CD4-positive, alpha-beta T cell treated with Interleukin-2 at 100 ng/mL for 4 hours (primary cell): ENCODE data around the gene TMPRSS2.
"Not testable (repeated sequence)": the region's sequence is repeated elsewhere in the genome, so short reads cannot be mapped to it uniquely, and the experiment has no call there.

Source experiments
- DNase-seq: peaks from one replicate; pipeline ENCODE4 v3.0.0-alpha.2; 2020; ENCODE audit warnings: low spot score

The TMPRSS2 gene

DNA sequence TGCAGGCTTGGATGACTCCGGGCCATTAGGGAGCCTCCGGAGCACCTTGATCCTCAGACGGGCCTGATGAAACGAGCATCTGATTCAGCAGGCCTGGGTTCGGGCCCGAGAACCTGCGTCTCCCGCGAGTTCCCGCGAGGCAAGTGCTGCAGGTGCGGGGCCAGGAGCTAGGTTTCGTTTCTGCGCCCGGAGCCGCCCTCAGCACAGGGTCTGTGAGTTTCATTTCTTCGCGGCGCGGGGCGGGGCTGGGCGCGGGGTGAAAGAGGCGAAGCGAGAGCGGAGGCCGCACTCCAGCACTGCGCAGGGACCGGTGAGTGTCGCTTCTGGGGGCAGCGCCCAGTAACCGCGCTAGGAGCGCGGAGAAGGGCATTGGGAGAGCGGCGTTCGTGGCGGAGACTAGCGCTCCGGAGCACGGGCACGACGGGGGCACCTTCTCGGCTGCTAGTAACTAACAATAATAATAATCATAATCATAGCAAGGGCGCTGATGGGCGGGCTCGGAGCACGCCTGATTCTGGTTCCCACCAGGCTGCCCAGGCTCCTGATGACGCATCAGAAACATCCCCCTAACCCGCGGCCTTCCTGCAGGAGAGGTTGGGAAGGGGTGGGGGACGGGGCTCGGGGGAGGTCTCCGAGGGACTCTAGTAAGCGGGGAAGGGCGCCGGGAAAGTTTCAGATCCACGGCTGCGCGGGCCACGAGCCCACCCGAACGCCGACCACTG is 81.8 kb downstream of the TMPRSS2 start, which contains the start of gene MX1:
Gene MX1 (plus strand): TSS at position 286 of the 722 bp plus-strand sequence. CDS start 5,832 bp downstream, outside the sequence.
- peak; percentile 87 for DNase-seq

DNA sequence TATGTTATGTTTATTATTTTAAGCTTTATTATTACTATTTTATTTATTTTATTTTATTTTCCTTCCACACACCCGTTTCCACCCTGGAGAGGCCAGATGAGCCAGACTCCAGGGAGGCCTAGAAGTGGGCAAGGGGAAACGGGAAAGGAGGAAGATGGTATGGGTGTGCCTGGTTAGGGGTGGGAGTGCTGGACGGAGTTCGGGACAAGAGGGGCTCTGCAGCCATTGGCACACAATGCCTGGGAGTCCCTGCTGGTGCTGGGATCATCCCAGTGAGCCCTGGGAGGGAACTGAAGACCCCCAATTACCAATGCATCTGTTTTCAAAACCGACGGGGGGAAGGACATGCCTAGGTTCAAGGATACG is 82.4 kb downstream of the TMPRSS2 start:
- no peak for DNase-seq

DNA sequence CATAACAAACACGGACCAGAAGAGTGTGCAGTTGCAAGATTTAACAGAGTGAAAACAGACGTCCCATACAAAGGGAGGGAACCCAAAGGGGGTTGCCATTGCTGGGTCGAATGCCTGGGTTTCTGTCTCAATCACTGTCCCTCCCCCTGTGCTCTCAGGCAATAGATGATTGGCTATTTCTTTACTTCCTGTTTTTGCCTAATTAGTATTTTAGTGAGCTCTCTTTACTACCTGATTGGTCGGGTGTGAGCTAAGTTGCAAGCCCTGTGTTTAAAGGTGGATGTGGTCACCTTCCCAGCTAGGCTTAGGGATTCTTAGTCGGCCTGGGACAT is 84.7 kb downstream of the TMPRSS2 start:
- DNase-seq, result not testable (repeated sequence)

DNA sequence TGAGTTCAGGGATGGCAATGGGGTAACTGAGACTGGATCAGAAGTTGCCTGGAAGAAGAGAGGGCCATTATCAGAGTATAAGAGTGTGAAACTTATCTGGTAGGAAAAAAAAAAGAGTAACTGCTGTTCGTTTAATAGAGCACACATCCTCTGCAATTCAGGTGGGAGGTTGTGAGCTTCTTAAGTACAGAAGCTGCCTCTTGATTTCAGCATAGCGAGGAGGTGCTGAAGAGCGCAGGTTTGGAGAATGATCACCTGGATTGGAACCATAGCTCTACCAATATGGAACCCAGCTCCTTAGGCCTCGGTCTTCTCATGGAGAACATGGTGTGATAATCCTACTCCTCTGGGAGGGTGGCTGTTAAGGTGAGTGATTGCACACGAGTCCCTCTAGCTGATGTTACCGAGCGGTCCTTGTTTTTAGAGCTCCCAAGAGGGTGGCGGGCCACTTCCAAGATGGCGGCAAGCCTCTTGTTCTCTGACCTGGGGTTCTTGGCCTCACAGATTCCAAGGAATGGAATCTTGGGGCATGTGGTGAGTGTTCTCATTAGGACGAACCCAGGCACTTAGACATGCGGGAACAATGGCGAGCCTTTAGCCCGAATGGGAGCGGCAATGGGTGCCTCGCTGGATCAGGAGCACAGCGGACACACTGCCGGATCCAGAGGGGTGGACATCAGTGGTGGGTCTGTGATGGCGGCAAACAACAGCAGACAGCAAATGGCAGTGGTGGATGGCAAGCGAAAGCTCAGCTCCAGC is 85.2 kb downstream of the TMPRSS2 start:
- no peak for DNase-seq

DNA sequence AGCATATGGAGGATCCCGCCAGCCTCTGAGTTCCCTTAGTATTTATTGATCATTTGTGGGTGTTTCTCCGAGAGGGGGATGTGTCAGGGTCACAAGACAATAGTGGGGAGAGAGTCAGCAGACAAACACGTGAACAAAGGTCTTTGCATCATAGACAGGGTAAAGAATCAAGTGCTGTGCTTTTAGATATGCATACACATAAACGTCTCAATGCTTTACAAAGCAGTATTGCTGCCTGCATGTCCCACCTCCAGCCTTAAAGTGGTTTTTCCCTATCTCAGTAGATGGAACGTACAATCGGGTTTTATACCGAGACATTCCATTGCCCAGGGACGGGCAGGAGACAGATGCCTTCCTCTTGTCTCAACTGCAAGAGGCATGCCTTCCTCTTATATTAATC is 87.0 kb downstream of the TMPRSS2 start:
- not testable (repeated sequence) for DNase-seq

DNA sequence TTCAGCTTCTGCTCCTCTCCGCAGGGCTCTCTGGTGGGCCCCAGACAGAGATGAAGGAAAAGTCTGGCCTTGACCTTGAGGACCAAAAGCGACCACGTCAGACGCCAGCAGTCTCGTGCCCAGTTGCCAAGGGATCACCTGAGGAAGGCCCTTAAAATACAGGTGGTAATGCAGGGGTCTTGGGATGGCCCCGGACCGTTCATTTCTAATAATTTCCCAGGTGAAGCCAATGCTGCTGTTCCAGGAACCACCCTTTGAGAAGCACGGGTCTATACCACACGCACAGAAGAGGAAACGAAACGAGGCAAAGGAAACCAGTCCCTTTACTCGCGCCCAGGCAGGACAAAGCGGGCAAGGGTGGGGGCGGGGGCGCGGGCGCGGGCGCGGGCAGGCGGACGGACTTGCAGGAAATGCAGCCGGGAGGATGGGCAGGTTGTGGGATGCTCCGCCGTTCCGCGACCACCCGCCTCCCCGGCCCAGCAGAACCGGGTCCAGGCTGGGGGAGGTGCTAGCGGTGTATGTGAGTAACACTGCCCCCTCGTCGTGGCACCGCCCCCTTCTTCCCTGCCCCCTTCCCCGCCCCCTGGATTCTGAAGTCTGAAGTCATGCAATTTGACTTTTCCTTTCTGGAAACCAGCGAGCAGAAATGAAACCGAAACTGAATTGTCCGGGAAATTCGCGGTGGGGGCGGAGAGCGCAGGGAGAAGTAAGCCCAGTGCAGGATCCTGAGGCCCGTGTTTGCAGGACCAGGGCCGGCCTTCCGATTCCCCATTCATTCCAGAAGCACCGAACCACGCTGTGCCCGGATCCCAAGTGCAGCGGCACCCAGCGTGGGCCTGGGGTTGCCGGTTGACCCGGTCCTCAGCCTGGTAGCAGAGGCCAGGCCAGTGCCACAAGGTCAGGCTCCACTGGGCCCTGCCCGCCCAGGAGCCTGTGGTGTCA is 87.8 kb downstream of the TMPRSS2 start:
- peak; percentile 52 for DNase-seq

DNA sequence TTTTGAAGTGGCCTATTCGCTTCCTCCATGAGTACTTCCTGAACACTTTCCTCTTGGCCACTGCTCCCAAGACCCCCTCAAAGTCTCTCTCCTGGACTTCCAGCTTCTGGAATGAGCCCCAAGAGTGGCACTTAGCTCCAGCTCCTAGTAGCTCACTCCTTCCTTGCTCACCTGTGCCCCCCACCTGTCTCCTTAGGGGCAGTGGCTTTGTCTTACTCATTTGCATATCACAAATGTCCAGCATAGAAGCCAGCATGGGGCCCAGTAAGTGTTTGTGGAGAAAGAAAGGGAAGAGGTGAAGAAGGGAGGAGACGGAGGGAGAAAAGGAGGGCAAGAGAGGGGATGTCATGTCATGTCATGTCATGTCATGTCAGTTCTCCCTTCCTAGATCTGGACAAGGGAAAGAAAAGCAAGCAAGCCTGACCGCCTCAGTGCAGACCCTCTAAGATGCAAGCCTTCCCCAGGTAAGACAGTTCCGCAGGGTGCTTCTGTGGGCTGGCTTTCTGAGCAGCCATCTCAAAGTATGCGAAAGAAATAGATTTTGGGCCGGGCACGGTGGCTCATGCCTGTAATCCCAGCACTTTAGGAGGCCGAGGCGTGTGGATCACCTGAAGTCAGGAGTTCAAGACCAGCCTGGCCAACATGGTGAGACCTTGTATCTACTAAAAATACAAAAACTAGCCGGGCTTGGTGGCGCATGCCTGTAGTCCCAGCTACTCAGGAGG is 88.8 kb downstream of the TMPRSS2 start:
- DNase-seq, result no peak

DNA sequence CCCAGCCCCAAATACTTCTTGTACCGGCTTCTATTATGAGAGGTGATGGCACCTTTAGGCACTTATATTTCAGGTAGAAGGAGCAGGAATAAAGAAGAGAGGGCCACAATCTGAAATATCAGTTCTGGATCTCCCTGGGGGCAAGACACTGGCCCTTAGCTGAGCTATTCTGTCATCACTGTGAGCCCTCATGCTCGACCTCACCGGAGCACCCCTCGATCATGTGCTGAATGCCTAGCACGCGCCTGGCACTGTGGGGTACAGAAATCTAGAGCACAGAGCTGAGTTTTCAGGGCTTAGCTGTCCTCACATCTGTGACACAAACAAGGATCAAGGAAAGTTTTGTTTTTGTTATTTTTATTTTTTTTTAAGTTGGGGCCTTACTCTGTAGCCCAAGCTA is 89.6 kb downstream of the TMPRSS2 start:
- DNase-seq, result no peak

DNA sequence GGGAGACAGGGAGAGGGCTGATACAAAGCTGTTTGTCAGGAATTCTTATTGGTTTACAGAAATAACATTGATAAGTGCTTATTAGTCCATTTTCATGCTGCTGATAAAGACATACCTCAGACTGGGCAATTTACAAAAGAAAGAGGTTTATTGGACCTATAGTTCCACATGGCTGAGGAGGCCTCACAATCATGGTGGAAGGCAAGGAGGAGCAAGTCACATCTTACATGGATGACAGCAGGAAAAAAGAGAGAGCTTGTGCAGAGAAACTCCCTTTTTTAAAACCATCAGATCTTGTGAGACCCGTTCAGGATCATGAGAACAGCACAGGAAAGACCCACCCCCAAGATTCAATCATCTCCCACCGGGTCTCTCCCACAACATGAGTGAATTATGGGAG is 90.5 kb downstream of the TMPRSS2 start:
- not testable (repeated sequence) for DNase-seq
